GM23338 (cell line): Measurements from ENCODE around the gene ZFYVE26. TPM values are rescaled to one million over a fixed set of nuclear protein-coding genes. Genes with fewer than 3 reads are reported as not detected.

Experiments
- ATAC-seq: fragments of 200-7000 bp; cut with Tn5 transposase; 3 replicates; pipeline ENCODE4 v1.9.1; 2020
- DNase-seq: peaks from one replicate; pipeline ENCODE4 v3.0.0-alpha.2; 2015; ENCODE audit warnings: low spot score
- H2AFZ ChIP-seq: fragments of 200-600 bp; sonication (generic); 2 replicates; pipeline ENCODE4 v1.8.0; 2016; ENCODE audit warnings: antibody characterized with exemption, mild to moderate bottlenecking, moderate library complexity
- H3F3A ChIP-seq: fragments of 200-600 bp; sonication (generic); replicated peaks from 2 replicates; pipeline ENCODE4 v1.8.0; 2017; ENCODE audit warnings: antibody characterized with exemption, mixed run types, low read depth
- H3K27ac ChIP-seq: fragments of 200-600 bp; sonication (generic); 2 replicates; pipeline ENCODE4 v1.6.1; 2016; ENCODE audit warnings: low read depth
- H3K27me3 ChIP-seq: fragments of 200-600 bp; sonication (generic); 2 replicates; pipeline ENCODE4 v1.8.0; 2016; ENCODE audit warnings: mild to moderate bottlenecking, mixed run types, moderate library complexity; ENCODE audit not compliant: insufficient read depth
- H3K36me3 ChIP-seq: fragments of 200-600 bp; sonication (generic); 2 replicates; pipeline ENCODE4 v1.8.0; 2016; ENCODE audit warnings: mild to moderate bottlenecking; ENCODE audit not compliant: insufficient read depth
- H3K4me1 ChIP-seq: fragments of 200-600 bp; sonication (generic); 2 replicates; pipeline ENCODE4 v1.8.0; 2016; ENCODE audit warnings: mild to moderate bottlenecking, moderate library complexity; ENCODE audit not compliant: insufficient read depth
- H3K4me2 ChIP-seq: fragments of 200-600 bp; sonication (generic); 2 replicates; pipeline ENCODE4 v1.7.1; 2017; ENCODE audit warnings: mixed run types
- H3K4me3 ChIP-seq: fragments of 200-600 bp; sonication (generic); 2 replicates; pipeline ENCODE4 v1.6.1; 2016; ENCODE audit warnings: mixed run types
- H3K79me2 ChIP-seq: fragments of 200-600 bp; sonication (generic); replicated peaks from 2 replicates; pipeline ENCODE4 v1.8.0; 2017; ENCODE audit warnings: mild to moderate bottlenecking; ENCODE audit not compliant: insufficient read depth
- H3K9me2 ChIP-seq: fragments of 200-600 bp; sonication (generic); 2 replicates; pipeline ENCODE4 v1.8.0; 2017; ENCODE audit not compliant: insufficient read depth
- H4K20me1 ChIP-seq: fragments of 200-600 bp; sonication (generic); replicated peaks from 2 replicates; pipeline ENCODE4 v1.8.0; 2017; ENCODE audit warnings: mild to moderate bottlenecking; ENCODE audit not compliant: insufficient read depth
- H3K27ac Mint-ChIP-seq: 2 replicates; pipeline ENCODE4 v1.8.0; 2020; ENCODE audit warnings: inconsistent platforms, mild to moderate bottlenecking, moderate library complexity, mixed read lengths
- H3K27me3 Mint-ChIP-seq: 3 replicates; pipeline ENCODE4 v1.8.0; 2022; ENCODE audit warnings: low read depth, mild to moderate bottlenecking, moderate library complexity, mixed read lengths, inconsistent platforms; ENCODE audit not compliant: insufficient read depth, poor library complexity
- H3K36me3 Mint-ChIP-seq: 3 replicates; pipeline ENCODE4 v1.8.0; 2021; ENCODE audit warnings: low read depth, mild to moderate bottlenecking, inconsistent platforms, moderate library complexity, mixed read lengths
- H3K4me1 Mint-ChIP-seq: 3 replicates; pipeline ENCODE4 v1.8.0; 2020; ENCODE audit warnings: mild to moderate bottlenecking, inconsistent platforms, mixed read lengths
- H3K4me3 Mint-ChIP-seq: 3 replicates; pipeline ENCODE4 v1.8.0; 2021; ENCODE audit warnings: moderate library complexity, mild to moderate bottlenecking, inconsistent platforms, mixed read lengths
- H3K9me3 Mint-ChIP-seq: 3 replicates; pipeline ENCODE4 v1.8.0; 2020; ENCODE audit warnings: moderate library complexity, mild to moderate bottlenecking, inconsistent platforms, mixed read lengths
- CREB1 ChIP-seq: fragments of 250-450 bp; sonication (Bioruptor Pico); IDR thresholded peaks from 2 replicates; pipeline ENCODE4 v1.5.0; 2020; ENCODE audit warnings: low read depth, mild to moderate bottlenecking, moderate library complexity
- CTCF ChIP-seq, 2 experiments: fragments of 200-600 bp in 1 of 2; sonication (generic) in 1 of 2; conservative IDR thresholded peaks; 2 replicates each; pipeline versions ENCODE4 v1.5.1 to v1.6.1; 2016 to 2017; ENCODE audit warnings: antibody characterized with exemption in 2 of 2, low read depth in 2 of 2, mild to moderate bottlenecking in 2 of 2, moderate library complexity in 1 of 2
- ETS1 ChIP-seq: IDR thresholded peaks from 2 replicates; pipeline ENCODE4 v1.6.1; 2016; ENCODE audit warnings: antibody characterized with exemption
- EZH2 ChIP-seq: fragments of 200-600 bp; sonication (generic); IDR thresholded peaks from one replicate; pipeline ENCODE4 v1.8.0; 2017; ENCODE audit warnings: antibody characterized with exemption, mild to moderate bottlenecking, low read depth; ENCODE audit not compliant: unreplicated experiment
- EZH2phosphoT487 ChIP-seq: fragments of 200-600 bp; sonication (generic); IDR thresholded peaks from one replicate; pipeline ENCODE4 v1.8.1; 2018; ENCODE audit warnings: antibody characterized with exemption; ENCODE audit not compliant: unreplicated experiment
- JUNB ChIP-seq: IDR thresholded peaks from one replicate; pipeline ENCODE4 v1.6.1; 2016; ENCODE audit warnings: antibody characterized with exemption; ENCODE audit not compliant: unreplicated experiment
- NANOG ChIP-seq: IDR thresholded peaks from 2 replicates; pipeline ENCODE4 v1.6.1; 2016; ENCODE audit warnings: antibody characterized with exemption, borderline replicate concordance
- POLR2AphosphoS5 ChIP-seq: IDR thresholded peaks from 2 replicates; pipeline ENCODE4 v1.6.1; 2016; ENCODE audit warnings: antibody characterized with exemption, low read depth
- REST ChIP-seq: IDR thresholded peaks from one replicate; pipeline ENCODE4 v1.6.1; 2018; ENCODE audit warnings: antibody characterized with exemption; ENCODE audit not compliant: unreplicated experiment
- STAT1 ChIP-seq: IDR thresholded peaks from one replicate; pipeline ENCODE4 v1.6.1; 2016; ENCODE audit warnings: antibody characterized with exemption; ENCODE audit not compliant: unreplicated experiment
- ZNF114 ChIP-seq: fragments of 250-450 bp; sonication (Bioruptor Pico); IDR thresholded peaks from 2 replicates; pipeline ENCODE4 v1.5.0; 2020; ENCODE audit warnings: mild to moderate bottlenecking, moderate library complexity
- ZNF331 ChIP-seq: fragments of 250-450 bp; sonication (Bioruptor Pico); IDR thresholded peaks from 2 replicates; pipeline ENCODE4 v1.5.0; 2020; ENCODE audit warnings: low read depth, mild to moderate bottlenecking, moderate library complexity
- polyA plus RNA-seq: library from polyadenylated mRNA; unstranded; fragments of >200 nt; fragmentation: Nextera tagmentation; extraction: Ambion mirVana; gene quantifications from 2 replicates; pipeline ENCODE4 v1.2.1, GENCODE V29; 2016
- total RNA-seq: library from RNA; depleted of rRNA; stranded (reverse); fragments of >200 nt; shearing (Covaris generic); gene quantifications from 2 replicates; pipeline ENCODE4 v1.2.3, GENCODE V29; 2014

Gene ZFYVE26
- total and polyA plus RNA-seq, 2 experiments from 2014 or later = 5.6 to 36.0 TPM

GRCh38 chr14:67735336-67736147 is 80.8 kb downstream of the ZFYVE26 start (continued):
- TF ChIP-seq POLR2AphosphoS5 = no peak
- no peak for TF ChIP-seq ZNF114 (CRISPR knock-in tag)
- TF ChIP-seq CTCF (conservative IDR thresholded peaks at IDR 0.05; ENCODE audit: low read depth in 2 of 2) = no peak
- no peak for TF ChIP-seq ETS1
- no peak for TF ChIP-seq EZH2phosphoT487
- TF ChIP-seq REST = no peak
- no peak for TF ChIP-seq CREB1 (CRISPR knock-in tag)
- no peak for TF ChIP-seq STAT1
- TF ChIP-seq JUNB = no peak
- no peak for TF ChIP-seq NANOG

GRCh38 chr14:67734675-67735074 is 81.7 kb downstream of the ZFYVE26 start:
- H3K27me3 ChIP-seq = no peaks in the 10 kb centered on the region
- peak overlapping the region; percentile 40; the same call in 1 of the 2 replicates for H2AFZ ChIP-seq
- H3K27me3 Mint-ChIP-seq = peaks cover 3% of the 10 kb centered on the region
- H3K4me1 Mint-ChIP-seq = peaks cover 17% of the 10 kb centered on the region
- no peaks in the 10 kb centered on the region for H3K36me3 ChIP-seq
- no peak overlapping the region for H3K4me2 ChIP-seq
- no peak overlapping the region for H3K4me3 ChIP-seq
- no peaks in the 10 kb centered on the region for H3K9me2 ChIP-seq
- no peak overlapping the region for H3K4me3 Mint-ChIP-seq
- no peaks in the 10 kb centered on the region for H3K79me2 ChIP-seq
- no peaks in the 10 kb centered on the region for H4K20me1 ChIP-seq
- 0 out of 2 replicates have a peak overlapping the region, but pooled peaks have one; percentile 22 for H3K27ac ChIP-seq
- H3K4me1 ChIP-seq = peaks cover 8% of the 10 kb centered on the region
- no peaks in the 10 kb centered on the region for H3F3A ChIP-seq
- H3K9me3 Mint-ChIP-seq = no peaks in the 10 kb centered on the region
- peak overlapping the region; percentile 22; the same call in 1 of the 2 replicates for H3K27ac Mint-ChIP-seq
- peak; percentile 96 for ATAC-seq
- no peaks in the 10 kb centered on the region for H3K36me3 Mint-ChIP-seq
- peak; percentile 63 for DNase-seq
- TF ChIP-seq POLR2AphosphoS5 (no peak), STAT1 (no peak), CREB1 (CRISPR knock-in tag) (0 out of 2 replicates have a peak, but pooled peaks have one; percentile 18), NANOG (no peak), EZH2phosphoT487 (no peak), JUNB (no peak), EZH2 (no peak), ZNF114 (CRISPR knock-in tag) (no peak), REST (no peak), ZNF331 (CRISPR knock-in tag) (no peak), ETS1 (no peak)
